CD4-positive, alpha-beta memory T cell (primary cell): ENCODE data around the gene PIK3R5. TPM values are rescaled to one million over a fixed set of nuclear protein-coding genes. Genes with fewer than 3 reads are reported as not detected.

ENCODE experiments used
- CTCF ChIA-PET: fragments of 350-600 bp; sonication (Branson Sonifier 250); formaldehyde crosslinking; loops from one replicate; lab custom pipeline; 2021; ENCODE audit warnings: inconsistent platforms; ENCODE audit not compliant: partially characterized antibody; lab: Charles Lee
- POLR2A ChIA-PET: fragments of 350-600 bp; sonication (Branson Sonifier 250); formaldehyde crosslinking; loops from one replicate; lab custom pipeline; 2021; ENCODE audit not compliant: partially characterized antibody; lab: Charles Lee
- DNase-seq, 5 donors: peaks; one replicate each; pipeline versions ENCODE4 v3.0.0 to v3.0.0-alpha.2; 2020 to 2022; ENCODE audit warnings: mixed read lengths in 1 of 5
- H3K27ac ChIP-seq: one replicate; pipeline ENCODE4 v1.7.0; 2013; ENCODE audit warnings: low read depth, low read length
- H3K27me3 ChIP-seq: 2 replicates; pipeline ENCODE4 v1.7.0; 2013; ENCODE audit warnings: mild to moderate bottlenecking, low read length, moderate library complexity; ENCODE audit not compliant: insufficient read depth
- H3K36me3 ChIP-seq: 2 replicates; pipeline ENCODE4 v1.7.0; 2013; ENCODE audit warnings: mild to moderate bottlenecking, low read length, moderate library complexity; ENCODE audit not compliant: insufficient read depth
- H3K4me1 ChIP-seq: 2 replicates; pipeline ENCODE4 v1.7.0; 2013; ENCODE audit warnings: mild to moderate bottlenecking, low read length, moderate library complexity; ENCODE audit not compliant: insufficient read depth
- H3K4me3 ChIP-seq, 2 donors: one replicate each; pipeline ENCODE4 v1.7.0; 2013; ENCODE audit warnings: low read length in 2 of 2, mild to moderate bottlenecking in 1 of 2
- H3K9me3 ChIP-seq, 2 donors: one replicate each; pipeline ENCODE4 v1.7.0; 2013; ENCODE audit warnings: low read length in 2 of 2, control low read depth in 1 of 2; ENCODE audit not compliant: control insufficient read depth in 1 of 2
- H3K27ac Mint-ChIP-seq, 7 donors: one replicate each; pipeline ENCODE4 v1.8.0; 2020 to 2021; ENCODE audit warnings: mixed read lengths in 7 of 7, mild to moderate bottlenecking in 6 of 7, inconsistent platforms in 3 of 7, moderate library complexity in 3 of 7
- H3K27me3 Mint-ChIP-seq, 2 donors: one replicate each; pipeline ENCODE4 v1.8.0; 2020 to 2021; ENCODE audit warnings: mixed read lengths in 2 of 2
- H3K36me3 Mint-ChIP-seq, 2 donors: one replicate each; pipeline ENCODE4 v1.8.0; 2020 to 2021; ENCODE audit warnings: mixed read lengths in 2 of 2, inconsistent platforms in 1 of 2, mild to moderate bottlenecking in 1 of 2
- H3K4me1 Mint-ChIP-seq, 4 donors: one replicate each; pipeline ENCODE4 v1.8.0; 2020 to 2021; ENCODE audit warnings: mixed read lengths in 4 of 4, mild to moderate bottlenecking in 1 of 4
- H3K4me3 Mint-ChIP-seq, 8 donors: one replicate each; pipeline ENCODE4 v1.8.0; 2020 to 2021; ENCODE audit warnings: mixed read lengths in 8 of 8, mild to moderate bottlenecking in 7 of 8, moderate library complexity in 6 of 8, inconsistent platforms in 3 of 8
- H3K9me3 Mint-ChIP-seq, 8 donors: one replicate each; pipeline ENCODE4 v1.8.0; 2020 to 2021; ENCODE audit warnings: mixed read lengths in 8 of 8, mild to moderate bottlenecking in 5 of 8, inconsistent platforms in 3 of 8, moderate library complexity in 1 of 8
- intact Hi-C: fragments of 100-400 bp; cut with micrococcal nuclease; formaldehyde crosslinking; loops from one replicate; pipeline ENCODE4 v1.15.1; 2023
- polyA plus RNA-seq, 2 donors: library from polyadenylated mRNA; unstranded; fragments of 300-500 nt; fragmentation: Illumina TruSeq; gene quantifications; one replicate each; pipeline ENCODE4 v1.2.3, GENCODE V29; 2021
- total RNA-seq, 2 experiments: library from RNA; stranded (reverse); gene quantifications; one replicate each; pipeline ENCODE4 v1.2.3, GENCODE V29; 2021

PIK3R5 gene
- total and polyA plus RNA-seq, 4 experiments from 2014 or later: 18.5 to 89.4 (median 73.6) TPM

GRCh38 chr17:8868092-8868491 lies 97.4 kb downstream of the PIK3R5 start:
- Mint-ChIP-seq H3K9me3 (peaks cover 0 to 3% (median 0%) of the 10 kb centered on the region in 8 donors), H3K36me3 (peaks cover 0 to 7% of the 10 kb centered on the region in 2 donors), H3K27ac (peak overlapping the region in 5 of 7 donors; percentile 7 to 90 (median 59)), H3K4me3 (peak overlapping the region; percentile 26 to 89 (median 73)), H3K27me3 (no peaks in the 10 kb centered on the region), H3K4me1 (peaks cover 17 to 33% (median 27%) of the 10 kb centered on the region in 4 donors)
- DNase-seq: no peak
- intact Hi-C loops: no loop called here
- no peaks in the 10 kb centered on the region for H3K9me3 ChIP-seq
- peaks cover 17% of the 10 kb centered on the region for H3K4me1 ChIP-seq
- no peak overlapping the region for H3K4me3 ChIP-seq
- H3K36me3 ChIP-seq: no peaks in the 10 kb centered on the region
- no peaks in the 10 kb centered on the region for H3K27me3 ChIP-seq
- H3K27ac ChIP-seq: no peak overlapping the region
- POLR2A ChIA-PET: interaction anchor here (0.9 to 1.7 kb wide), 2 partner anchors 8 to 98 kb away, joined by 3 to 4 read pairs; partner anchors contain the start of gene PIK3R5
- CTCF ChIA-PET: interaction anchor here (0.9 to 1.9 kb wide), 2 partner anchors 27 to 130 kb away, joined by 3 to 8 read pairs; no protein-coding TSS in a partner anchor

GRCh38 chr17:8867361-8867981 lies 98.0 kb downstream of the PIK3R5 start, which contains the start of gene PIK3R6:
PIK3R6 (minus strand) TSS chr17:8867674; CDS start chr17:8849794, 17,880 bp downstream.
- Histone ChIP-seq H3K9me3 (no peaks in the 10 kb centered on the region), H3K27ac (no peak within 1 kb of the TSS), H3K36me3 (no peaks in the 10 kb centered on the region), H3K27me3 (no peaks in the 10 kb centered on the region), H3K4me1 (peaks cover 17% of the 10 kb centered on the region), H3K4me3 (peak within 1 kb of the TSS in 1 of 2 donors; percentile 14)
- Mint-ChIP-seq H3K27ac (peak within 1 kb of the TSS in 6 of 7 donors; percentile 19 to 92 (median 76)), H3K4me1 (peaks cover 19 to 37% (median 30%) of the 10 kb centered on the region in 4 donors), H3K9me3 (peaks cover 0 to 3% (median 0%) of the 10 kb centered on the region in 8 donors), H3K4me3 (peak within 1 kb of the TSS; percentile 81 to 89 (median 87)), H3K36me3 (peaks cover 0 to 7% of the 10 kb centered on the region in 2 donors), H3K27me3 (no peaks in the 10 kb centered on the region)
- DNase-seq: no peak
- intact Hi-C loops: no loop called here
- ChIA-PET CTCF (interaction anchor here (0.9 to 1.9 kb wide), 2 partner anchors 28 to 131 kb away, joined by 3 to 8 read pairs; no protein-coding TSS in a partner anchor), POLR2A (interaction anchor here (0.9 to 1.7 kb wide), 2 partner anchors 8 to 98 kb away, joined by 3 to 4 read pairs; partner anchors contain the start of gene PIK3R5)

GRCh38 chr17:8865811-8866210 lies 99.7 kb downstream of the PIK3R5 start:
- intact Hi-C loops: no loop called here
- no peaks in the 10 kb centered on the region for H3K36me3 ChIP-seq
- H3K9me3 ChIP-seq: no peaks in the 10 kb centered on the region
- H3K27me3 Mint-ChIP-seq: no peaks in the 10 kb centered on the region
- H3K9me3 Mint-ChIP-seq: peaks cover 0 to 3% (median 0%) of the 10 kb centered on the region in 8 donors
- ChIA-PET CTCF (interaction anchor here (1.5 kb wide), 1 partner anchor 132 kb away, joined by 3 read pairs; no protein-coding TSS in a partner anchor), POLR2A (interaction anchor here (1.0 kb wide), 1 partner anchor 13 kb away, joined by 4 read pairs; no protein-coding TSS in a partner anchor)
- peaks cover 30 to 50% (median 40%) of the 10 kb centered on the region in 4 donors for H3K4me1 Mint-ChIP-seq
- no peaks in the 10 kb centered on the region for H3K27me3 ChIP-seq
- H3K4me1 ChIP-seq: peaks cover 17% of the 10 kb centered on the region
- no peak overlapping the region for H3K4me3 ChIP-seq
- DNase-seq: no peak
- H3K27ac Mint-ChIP-seq: no peak overlapping the region
- H3K27ac ChIP-seq: no peak overlapping the region
- H3K4me3 Mint-ChIP-seq: no peak overlapping the region
- peaks cover 0 to 7% of the 10 kb centered on the region in 2 donors for H3K36me3 Mint-ChIP-seq

GRCh38 chr17:8865385-8865784 lies 100.1 kb downstream of the PIK3R5 start:
- Mint-ChIP-seq H3K4me3 (peak overlapping the region in 1 of 8 donors; percentile 21), H3K27me3 (no peaks in the 10 kb centered on the region), H3K4me1 (peaks cover 30 to 50% (median 40%) of the 10 kb centered on the region in 4 donors), H3K36me3 (peaks cover 0 to 7% of the 10 kb centered on the region in 2 donors), H3K27ac (no peak overlapping the region), H3K9me3 (peaks cover 0 to 3% (median 0%) of the 10 kb centered on the region in 8 donors)
- intact Hi-C loops: no loop called here
- H3K36me3 ChIP-seq: no peaks in the 10 kb centered on the region
- peaks cover 17% of the 10 kb centered on the region for H3K4me1 ChIP-seq
- CTCF ChIA-PET: interaction anchor here (1.1 to 1.5 kb wide), 2 partner anchors 26 to 133 kb away, joined by 3 read pairs; no protein-coding TSS in a partner anchor
- H3K4me3 ChIP-seq: no peak overlapping the region
- no peak overlapping the region for H3K27ac ChIP-seq
- DNase-seq: no peak
- POLR2A ChIA-PET: interaction anchor here (1.0 kb wide), 1 partner anchor 13 kb away, joined by 4 read pairs; no protein-coding TSS in a partner anchor
- H3K9me3 ChIP-seq: no peaks in the 10 kb centered on the region
- no peaks in the 10 kb centered on the region for H3K27me3 ChIP-seq

- intact Hi-C loops: no loop called here
- POLR2A ChIA-PET: no interaction called here
- H3K27ac Mint-ChIP-seq: peak overlapping the region in 3 of 7 donors; percentile 4 to 18 (median 12)
Measured at GRCh38 chr17:8862213-8863056, 103.1 kb downstream of the PIK3R5 start.

GRCh38 chr17:8861495-8862181 lies 103.9 kb downstream of the PIK3R5 start:
- Histone ChIP-seq H3K4me3 (no peak overlapping the region), H3K36me3 (no peaks in the 10 kb centered on the region), H3K9me3 (no peaks in the 10 kb centered on the region), H3K27me3 (no peaks in the 10 kb centered on the region), H3K4me1 (peaks cover 10% of the 10 kb centered on the region), H3K27ac (no peak overlapping the region)
- intact Hi-C loops: no loop called here
- H3K27ac Mint-ChIP-seq: peak overlapping the region in 1 of 7 donors; percentile 24
- CTCF ChIA-PET: no interaction called here
- H3K36me3 Mint-ChIP-seq: peaks cover 0 to 7% of the 10 kb centered on the region in 2 donors
- H3K4me3 Mint-ChIP-seq: peak overlapping the region in 2 of 8 donors; percentile 2 to 32
- H3K4me1 Mint-ChIP-seq: peaks cover 17 to 42% (median 34%) of the 10 kb centered on the region in 4 donors
- DNase-seq: no peak
- POLR2A ChIA-PET: no interaction called here
- H3K27me3 Mint-ChIP-seq: no peaks in the 10 kb centered on the region
- peaks cover 0 to 3% (median 0%) of the 10 kb centered on the region in 8 donors for H3K9me3 Mint-ChIP-seq

More at GRCh38 chr17:8862213-8863056, 103.1 kb downstream of the PIK3R5 start:
- peaks cover 18% of the 10 kb centered on the region for H3K4me1 ChIP-seq
- Mint-ChIP-seq H3K27me3 (no peaks in the 10 kb centered on the region), H3K9me3 (peaks cover 0 to 3% (median 0%) of the 10 kb centered on the region in 8 donors), H3K4me1 (peaks cover 23 to 42% (median 33%) of the 10 kb centered on the region in 4 donors), H3K4me3 (peak overlapping the region in 2 of 8 donors; percentile 6 to 30), H3K36me3 (peaks cover 0 to 7% of the 10 kb centered on the region in 2 donors)
- no peaks in the 10 kb centered on the region for H3K9me3 ChIP-seq
- no peak overlapping the region for H3K27ac ChIP-seq
- no peak for DNase-seq
- H3K27me3 ChIP-seq: no peaks in the 10 kb centered on the region
- CTCF ChIA-PET: no interaction called here
- H3K36me3 ChIP-seq: no peaks in the 10 kb centered on the region
- no peak overlapping the region for H3K4me3 ChIP-seq
